Sigmoid colon (tissue), 7 donors: ENCODE data around the gene ATP1B1. TPM values are rescaled to one million over a fixed set of nuclear protein-coding genes. Genes with fewer than 3 reads are reported as not detected.

Experiments used
- DNase-seq: peaks from one replicate; pipeline ENCODE4 v3.0.0-alpha.2; 2019
- H3K27ac ChIP-seq, 4 donors: fragments of 200-600 bp; sonication (generic); one replicate each; pipeline ENCODE4 v1.5.1; 2016 to 2019; ENCODE audit warnings: mild to moderate bottlenecking in 1 of 4
- H3K27me3 ChIP-seq, 3 donors: fragments of 200-600 bp; sonication (generic); one replicate each; pipeline ENCODE4 v1.5.1; 2019; ENCODE audit warnings: mild to moderate bottlenecking in 1 of 3
- H3K36me3 ChIP-seq, 4 donors: fragments of 200-600 bp; sonication (generic); one replicate each; pipeline ENCODE4 v1.5.1; 2016 to 2019
- H3K4me1 ChIP-seq, 4 donors: fragments of 200-600 bp; sonication (generic); one replicate each; pipeline ENCODE4 v1.5.1; 2017 to 2019
- H3K4me3 ChIP-seq, 4 donors: fragments of 200-600 bp; sonication (generic); one replicate each; pipeline ENCODE4 v1.5.1; 2017 to 2019; ENCODE audit warnings: mild to moderate bottlenecking in 2 of 4, moderate library complexity in 1 of 4
- H3K9me3 ChIP-seq, 4 donors: fragments of 200-600 bp in 3 of 4; sonication (generic) in 3 of 4; one replicate each; pipeline versions ENCODE4 v1.5.1 to v1.6.1; 2013 to 2019
- EP300 ChIP-seq, 4 donors: sonication (generic); formaldehyde crosslinking; IDR thresholded peaks; one replicate each; pipeline ENCODE4 v1.6.1; 2017; ENCODE audit warnings: antibody characterized with exemption in 4 of 4
- POLR2A ChIP-seq, 2 donors: fragments of 450-650 bp; IDR thresholded peaks; one replicate each; pipeline ENCODE4 v1.6.1; 2016; ENCODE audit warnings: antibody characterized with exemption in 2 of 2, mild to moderate bottlenecking in 2 of 2, moderate library complexity in 2 of 2
- POLR2AphosphoS5 ChIP-seq, 4 donors: sonication (generic); formaldehyde crosslinking; IDR thresholded peaks; one replicate each; pipeline ENCODE4 v1.6.1; 2017; ENCODE audit warnings: antibody characterized with exemption in 4 of 4
- WGBS, 2 donors: extraction: QIAGEN DNeasy Blood & Tissue Kit; methylation state at CpG; one replicate each; pipeline ENCODE4 v1.1.7; 2013; 5-methylcytosine and 5-hydroxymethylcytosine counted together
- intact Hi-C: fragments of 100-400 bp; cut with DNase I; formaldehyde crosslinking; loops from one replicate; pipeline ENCODE4 v1.15.1; 2023
- polyA plus RNA-seq, 3 donors: library from polyadenylated mRNA; stranded (reverse); fragments of 200-250 nt; gene quantifications; one replicate each; pipeline ENCODE4 v1.2.3, GENCODE V29; 2013
- total RNA-seq, 4 donors: library from RNA; depleted of rRNA; stranded (reverse); fragments of >200 nt; gene quantifications; one replicate each; pipeline ENCODE4 v1.1.0, GENCODE V29; 2016
- TF ChIP-seq, protein P1 (sequence below), 4 experiments: fragments of 450-650 bp in 3 of 4; fragments of 200-600 bp in 1 of 4; IDR thresholded peaks; one replicate each; pipeline ENCODE4 v1.5.1; 2016 to 2019; ENCODE audit warnings: antibody characterized with exemption in 4 of 4, mild to moderate bottlenecking in 3 of 4, moderate library complexity in 2 of 4
- donor health status: healthy with polysubstance abuse.
- donor health status: Bipolar disorder and iron deficiency.
- donor health status: healthy.

Gene ATP1B1
- total and polyA plus RNA-seq, 7 donors: 54.7 to 259 (median 102) TPM

DNA sequence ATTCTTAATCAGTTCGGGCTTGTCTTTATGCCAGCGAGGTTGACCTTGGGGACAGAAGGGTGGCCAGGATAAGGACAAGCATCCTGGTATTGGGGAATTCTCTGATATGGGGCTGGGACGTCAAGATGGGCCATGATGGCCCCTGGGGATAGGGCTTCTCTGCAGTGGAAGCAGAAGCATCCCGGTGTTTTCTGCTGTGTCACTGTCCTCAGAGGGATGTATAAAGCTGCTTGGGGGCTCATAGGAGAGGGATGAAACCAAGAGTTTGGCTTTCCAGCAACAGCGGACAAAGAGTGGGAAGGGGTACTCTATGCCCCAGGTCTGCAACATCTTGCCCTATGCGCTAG, 1.4 kb upstream of the ATP1B1 start:
- intact Hi-C loops: loop anchor here (5.0 to 10.0 kb wide), 6 partner anchors 242 to 880 kb away; partner anchors contain the start of gene SFT2D2
- 22 to 64% methylated on average over 6 of the region's 6 CpGs for WGBS, 2 donors
- H3K4me3 ChIP-seq: peak overlapping the region in 2 of 4 donors; percentile 69 to 96
- DNase-seq: no peak
- peaks cover 0 to 38% (median 27%) of the 10 kb centered on the region in 4 donors for H3K4me1 ChIP-seq
- H3K27ac ChIP-seq: peak overlapping the region; percentile 96 to 97 (median 97)
- H3K9me3 ChIP-seq: no peaks in the 10 kb centered on the region
- H3K27me3 ChIP-seq: no peaks in the 10 kb centered on the region
- H3K36me3 ChIP-seq: no peaks in the 10 kb centered on the region
- TF ChIP-seq POLR2A (IDR thresholded peaks at IDR 0.05): no peak
- TF ChIP-seq, protein P1, sequence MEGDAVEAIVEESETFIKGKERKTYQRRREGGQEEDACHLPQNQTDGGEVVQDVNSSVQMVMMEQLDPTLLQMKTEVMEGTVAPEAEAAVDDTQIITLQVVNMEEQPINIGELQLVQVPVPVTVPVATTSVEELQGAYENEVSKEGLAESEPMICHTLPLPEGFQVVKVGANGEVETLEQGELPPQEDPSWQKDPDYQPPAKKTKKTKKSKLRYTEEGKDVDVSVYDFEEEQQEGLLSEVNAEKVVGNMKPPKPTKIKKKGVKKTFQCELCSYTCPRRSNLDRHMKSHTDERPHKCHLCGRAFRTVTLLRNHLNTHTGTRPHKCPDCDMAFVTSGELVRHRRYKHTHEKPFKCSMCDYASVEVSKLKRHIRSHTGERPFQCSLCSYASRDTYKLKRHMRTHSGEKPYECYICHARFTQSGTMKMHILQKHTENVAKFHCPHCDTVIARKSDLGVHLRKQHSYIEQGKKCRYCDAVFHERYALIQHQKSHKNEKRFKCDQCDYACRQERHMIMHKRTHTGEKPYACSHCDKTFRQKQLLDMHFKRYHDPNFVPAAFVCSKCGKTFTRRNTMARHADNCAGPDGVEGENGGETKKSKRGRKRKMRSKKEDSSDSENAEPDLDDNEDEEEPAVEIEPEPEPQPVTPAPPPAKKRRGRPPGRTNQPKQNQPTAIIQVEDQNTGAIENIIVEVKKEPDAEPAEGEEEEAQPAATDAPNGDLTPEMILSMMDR (IDR thresholded peaks at IDR 0.05): no peak
- no peak for TF ChIP-seq EP300 (IDR thresholded peaks at IDR 0.05)
- TF ChIP-seq POLR2AphosphoS5 (IDR thresholded peaks at IDR 0.05): no peak

DNA sequence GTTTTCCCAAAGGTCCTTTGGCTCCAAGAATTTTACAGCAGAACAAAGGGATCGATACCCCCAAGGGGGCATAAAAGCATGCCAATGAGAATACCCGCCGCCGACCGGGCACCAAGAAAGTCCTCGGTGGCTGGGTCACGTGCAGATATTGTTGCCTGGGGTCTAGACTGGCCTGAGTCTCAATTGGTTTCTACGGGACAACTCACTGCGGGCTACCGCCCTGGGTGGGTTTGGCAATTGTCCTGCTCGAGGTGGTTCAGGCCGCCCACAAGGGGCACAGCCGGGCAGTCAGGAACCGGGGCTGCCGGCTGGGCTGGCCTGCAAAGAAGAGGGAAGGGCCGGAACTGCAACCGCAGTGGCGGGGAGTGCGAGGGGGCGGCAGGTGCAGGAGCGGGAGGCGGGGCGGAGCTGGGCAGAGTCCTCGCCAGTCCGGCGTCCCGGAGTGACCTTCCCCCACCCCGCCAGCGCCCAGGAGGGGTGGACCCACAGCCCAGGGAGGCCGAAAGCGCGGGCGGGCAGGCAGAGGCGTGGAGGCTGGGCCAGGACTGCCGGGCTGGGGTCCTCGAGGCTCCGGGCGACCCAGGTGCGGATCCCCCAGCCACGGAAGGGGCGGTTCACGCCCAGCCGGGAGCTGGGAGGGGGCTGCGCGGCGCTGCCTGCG, 926 bp upstream of the ATP1B1 start:
- DNase-seq: peak; percentile 87
- intact Hi-C loops: loop anchor here (1.0 to 10.0 kb wide), 7 partner anchors 55 to 881 kb away; partner anchors contain the start of gene SFT2D2
- H3K27me3 ChIP-seq: no peaks in the 10 kb centered on the region
- H3K36me3 ChIP-seq: no peaks in the 10 kb centered on the region
- peak overlapping the region; percentile 96 to 97 (median 97) for H3K27ac ChIP-seq
- no peaks in the 10 kb centered on the region for H3K9me3 ChIP-seq
- TF ChIP-seq EP300 (IDR thresholded peaks at IDR 0.05) (no peak), POLR2A (IDR thresholded peaks at IDR 0.05) (no peak), POLR2AphosphoS5 (IDR thresholded peaks at IDR 0.05) (peak in 1 of 4 donors; percentile 2)
- H3K4me1 ChIP-seq: peaks cover 0 to 43% (median 32%) of the 10 kb centered on the region in 4 donors
- H3K4me3 ChIP-seq: peak overlapping the region; percentile 69 to 99 (median 98)
- 1 to 2% methylated on average over 47 of the region's 47 CpGs for WGBS, 2 donors

DNA sequence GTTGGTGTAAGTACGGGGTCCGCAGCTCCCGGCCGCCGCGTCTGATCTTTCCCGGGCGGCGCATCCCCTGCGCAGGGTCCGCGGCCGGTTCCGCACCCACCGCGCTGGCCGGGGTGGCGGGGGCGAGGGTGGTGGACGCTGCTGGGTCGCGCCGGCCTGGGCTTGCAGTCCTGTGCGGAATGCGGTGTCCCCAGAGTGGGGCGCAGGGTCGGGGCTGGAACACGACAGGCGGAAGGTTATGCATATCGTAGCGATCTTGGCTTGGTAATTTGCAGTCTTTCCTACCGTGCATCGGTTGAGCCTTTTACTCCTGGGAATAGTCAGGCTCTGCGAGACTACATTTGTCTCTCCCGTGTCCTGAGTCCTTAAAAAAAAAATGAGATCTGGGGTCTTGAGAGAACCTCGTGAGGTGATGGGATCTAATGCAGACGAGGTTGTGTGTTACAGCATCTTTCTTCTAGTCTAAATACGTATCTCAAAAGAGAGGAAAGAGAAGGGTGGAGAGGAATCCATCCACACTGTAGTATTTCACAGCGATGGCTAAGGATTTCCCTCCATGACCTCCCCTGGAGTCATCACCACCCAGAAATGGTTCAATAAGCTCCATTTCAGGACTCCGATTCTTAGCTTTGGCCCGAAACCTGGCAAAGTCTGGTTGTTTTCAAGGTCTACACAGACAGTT, 572 bp downstream of the ATP1B1 start:
- DNase-seq: no peak
- Histone ChIP-seq H3K27ac (peak overlapping the region; percentile 96 to 97 (median 97)), H3K27me3 (no peaks in the 10 kb centered on the region), H3K9me3 (no peaks in the 10 kb centered on the region), H3K36me3 (peaks cover 4 to 8% (median 8%) of the 10 kb centered on the region in 4 donors), H3K4me1 (peaks cover 0 to 55% (median 45%) of the 10 kb centered on the region in 4 donors), H3K4me3 (peak overlapping the region; percentile 69 to 99 (median 98))
- TF ChIP-seq POLR2AphosphoS5 (IDR thresholded peaks at IDR 0.05) (no peak), EP300 (IDR thresholded peaks at IDR 0.05) (no peak), POLR2A (IDR thresholded peaks at IDR 0.05) (no peak)
- TF ChIP-seq, protein P1 (IDR thresholded peaks at IDR 0.05): no peak
- intact Hi-C loops: loop anchor here (1.0 to 10.0 kb wide), 7 partner anchors 53 to 882 kb away; partner anchors contain the start of gene SFT2D2
- WGBS, 2 donors: 1 to 2% methylated on average over 41 of the region's 41 CpGs

DNA sequence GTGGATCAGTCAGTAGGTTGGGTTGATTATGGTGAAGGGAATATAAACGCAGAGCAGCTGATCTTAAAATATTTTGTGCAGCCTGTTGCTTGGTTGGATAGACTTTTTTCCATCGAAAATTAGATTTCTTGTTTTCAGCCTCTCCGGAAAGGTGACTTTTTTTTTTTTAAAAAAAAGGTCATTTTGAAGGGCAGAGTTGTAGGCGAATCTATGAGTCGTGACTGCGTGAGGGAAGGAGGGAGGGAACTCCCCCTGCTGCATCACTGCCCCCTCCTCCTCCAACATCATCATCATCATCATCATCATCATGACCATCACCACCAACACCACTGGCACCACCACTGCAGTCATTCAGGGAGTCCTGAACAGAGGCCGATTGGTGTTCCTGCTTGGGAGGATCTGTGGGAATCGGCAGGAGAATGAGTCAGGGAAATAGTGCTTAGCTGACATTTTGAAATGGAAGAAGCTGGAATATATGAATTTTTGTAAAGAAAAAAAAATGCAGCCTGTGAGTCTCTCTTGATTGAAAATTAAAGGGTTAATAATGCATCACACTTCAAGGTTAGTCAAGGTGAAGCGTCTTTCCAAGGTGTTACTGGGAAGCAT, 1.2 kb downstream of the ATP1B1 start:
- intact Hi-C loops: loop anchor here (5.0 to 10.0 kb wide), 6 partner anchors 240 to 883 kb away; partner anchors contain the start of gene SFT2D2
- Histone ChIP-seq H3K4me1 (peaks cover 0 to 55% (median 46%) of the 10 kb centered on the region in 4 donors), H3K27me3 (no peaks in the 10 kb centered on the region), H3K36me3 (peaks cover 4 to 14% (median 13%) of the 10 kb centered on the region in 4 donors), H3K9me3 (no peaks in the 10 kb centered on the region), H3K4me3 (peak overlapping the region; percentile 69 to 99 (median 98)), H3K27ac (peak overlapping the region; percentile 96 to 97 (median 97))
- peak; percentile 73 to 85 (median 82) for TF ChIP-seq POLR2AphosphoS5 (IDR thresholded peaks at IDR 0.05)
- peak in 1 of 4 donors; percentile 8 for TF ChIP-seq EP300 (IDR thresholded peaks at IDR 0.05)
- TF ChIP-seq POLR2A (IDR thresholded peaks at IDR 0.05): peak in 1 of 2 donors; percentile 46
- TF ChIP-seq, protein P1 (IDR thresholded peaks at IDR 0.05): no peak
- DNase-seq: no peak
- 10 to 37% methylated on average over 9 of the region's 9 CpGs for WGBS, 2 donors
